Measurements from ENCODE around the gene RNF111.

- no peak for TF ChIP-seq EP300 (IDR thresholded peaks at IDR 0.05)
- TF ChIP-seq, protein P1, sequence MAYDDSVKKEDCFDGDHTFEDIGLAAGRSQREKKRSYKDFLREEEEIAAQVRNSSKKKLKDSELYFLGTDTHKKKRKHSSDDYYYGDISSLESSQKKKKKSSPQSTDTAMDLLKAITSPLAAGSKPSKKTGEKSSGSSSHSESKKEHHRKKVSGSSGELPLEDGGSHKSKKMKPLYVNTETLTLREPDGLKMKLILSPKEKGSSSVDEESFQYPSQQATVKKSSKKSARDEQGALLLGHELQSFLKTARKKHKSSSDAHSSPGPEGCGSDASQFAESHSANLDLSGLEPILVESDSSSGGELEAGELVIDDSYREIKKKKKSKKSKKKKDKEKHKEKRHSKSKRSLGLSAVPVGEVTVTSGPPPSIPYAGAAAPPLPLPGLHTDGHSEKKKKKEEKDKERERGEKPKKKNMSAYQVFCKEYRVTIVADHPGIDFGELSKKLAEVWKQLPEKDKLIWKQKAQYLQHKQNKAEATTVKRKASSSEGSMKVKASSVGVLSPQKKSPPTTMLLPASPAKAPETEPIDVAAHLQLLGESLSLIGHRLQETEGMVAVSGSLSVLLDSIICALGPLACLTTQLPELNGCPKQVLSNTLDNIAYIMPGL (CRISPR knock-in tag; IDR thresholded peaks at IDR 0.05; ENCODE audit: borderline replicate concordance): no peak
- no peak for TF ChIP-seq POLR2AphosphoS2 (conservative IDR thresholded peaks at IDR 0.05; ENCODE audit: low read length)
- no peak for TF ChIP-seq KDM1A (IDR thresholded peaks at IDR 0.05; ENCODE audit: low read depth)
These were observed 34.7 kb upstream of the RNF111 start for GRCh38 chr15:58952751-58953150.
